Measurements from ENCODE around the gene TYW1.
A peak's percentile ranks its signal among the peaks of the same experiment; 100 is the strongest.
"Not testable (repeated sequence)": the region's sequence is repeated elsewhere in the genome, so short reads cannot be mapped to it uniquely, and the experiment has no call there.

TYW1 gene

DNA sequence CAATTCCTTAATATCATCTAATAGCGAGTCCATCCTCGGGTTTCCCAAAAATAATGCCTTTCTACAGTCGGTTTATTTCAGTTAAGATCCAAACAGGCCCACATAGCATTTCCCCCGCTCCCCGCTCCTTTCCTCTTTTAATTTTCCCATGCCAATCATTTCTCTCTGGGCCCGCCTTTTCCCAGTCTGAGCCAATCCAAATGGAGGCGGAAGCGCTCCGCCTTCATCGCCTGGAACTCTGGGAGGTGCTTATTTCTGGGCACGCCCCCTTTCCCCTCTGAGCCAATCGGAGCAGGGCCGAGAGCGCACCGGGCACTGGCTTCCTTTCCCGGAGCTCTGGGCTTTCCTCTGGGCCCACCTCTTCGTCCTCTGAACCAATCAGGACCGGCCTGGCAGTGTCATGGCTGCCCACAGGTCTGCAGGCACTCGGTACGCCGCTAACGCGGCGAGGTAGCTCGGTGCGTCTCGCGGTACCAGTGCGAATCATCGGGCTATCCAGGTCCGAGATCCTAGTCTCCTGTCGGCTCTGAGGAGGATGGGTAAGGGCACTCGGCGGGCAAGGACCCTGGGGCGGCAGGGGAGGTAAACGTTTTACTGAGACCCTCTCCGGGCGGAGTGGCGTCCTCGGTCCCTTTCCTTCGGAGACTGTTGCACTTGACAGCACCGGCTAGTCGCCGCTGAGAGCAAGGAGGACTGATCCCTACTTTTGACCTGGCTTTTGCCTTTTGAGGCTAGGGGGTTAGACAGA is at the start of gene TYW1:
Gene TYW1, plus strand, starts transcription at position 390 of the 748 bp plus-strand sequence. Its CDS starts 146 bp downstream, at position 536.
- DNase-seq (ENCODE audit: low read depth) = peak; percentile 94

DNA sequence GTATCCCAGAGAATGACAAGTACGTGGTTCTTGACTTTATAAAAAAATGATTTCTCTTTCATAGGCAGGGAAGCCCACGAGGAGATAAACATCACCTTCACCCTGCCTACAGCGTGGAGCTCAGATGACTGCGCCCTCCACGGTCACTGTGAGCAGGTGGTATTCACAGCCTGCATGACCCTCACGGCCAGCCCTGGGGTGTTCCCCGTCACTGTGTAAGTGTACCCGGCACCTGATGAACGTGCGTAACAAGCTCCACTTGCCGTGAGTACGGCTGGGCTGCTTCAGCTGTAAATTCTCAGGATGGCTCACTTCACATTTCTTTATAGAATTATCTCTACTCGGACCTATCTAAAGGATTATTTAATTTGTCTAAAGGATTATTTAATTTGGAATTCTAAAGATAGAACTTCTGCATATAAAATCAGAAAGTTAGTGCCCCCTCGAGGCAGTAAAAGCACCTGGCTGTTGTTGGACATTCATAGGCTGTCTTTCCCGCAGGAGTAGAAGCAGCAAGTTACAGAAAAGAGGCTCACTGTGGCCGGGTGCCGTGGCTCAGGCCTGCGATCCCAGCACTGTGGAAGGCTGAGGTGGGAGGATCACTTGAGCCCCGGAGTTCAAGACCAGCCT is 48.0 kb upstream of the TYW1 start:
- no peak for DNase-seq (ENCODE audit: low read depth)

DNA sequence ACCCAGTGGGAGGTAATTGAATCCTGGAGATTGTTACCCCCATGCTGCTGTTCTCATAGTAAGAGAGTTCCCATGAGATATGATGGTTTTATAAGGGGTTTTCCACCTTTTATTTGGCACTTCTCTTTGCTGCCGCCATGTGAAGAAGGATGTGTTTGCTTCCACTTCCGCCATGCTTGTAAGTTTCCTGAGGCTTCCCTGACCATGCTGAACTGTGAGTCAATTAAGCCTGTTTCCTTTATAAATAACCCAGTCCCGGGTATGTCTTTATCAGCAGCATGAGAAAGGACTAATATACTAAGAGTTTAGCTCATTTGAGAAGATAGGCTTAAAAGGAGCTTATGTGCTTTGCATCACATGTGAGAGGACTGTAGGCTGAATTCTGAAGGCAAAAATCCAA is 46.3 kb upstream of the TYW1 start:
- no peak for DNase-seq (ENCODE audit: low read depth)

- no peak for DNase-seq (ENCODE audit: low read depth)
These were observed 45.9 kb upstream of the TYW1 start for GRCh38 chr7:66950763-66951162.

- DNase-seq (ENCODE audit: low read depth) = no peak
These were observed 44.1 kb upstream of the TYW1 start for GRCh38 chr7:66952343-66953043.

GRCh38 chr7:66953044-66953427 is 43.6 kb upstream of the TYW1 start:
- no peak for DNase-seq (ENCODE audit: low read depth)

- DNase-seq (ENCODE audit: low read depth) = no peak
These were observed 38.9 kb upstream of the TYW1 start for GRCh38 chr7:66957595-66958290.

- no peak for DNase-seq (ENCODE audit: low read depth)
These were observed 37.9 kb upstream of the TYW1 start for GRCh38 chr7:66958538-66959350.

- no peak for DNase-seq (ENCODE audit: low read depth)
These were observed 36.4 kb upstream of the TYW1 start for GRCh38 chr7:66960192-66960591.

GRCh38 chr7:66961096-66961495 is 35.5 kb upstream of the TYW1 start:
- no peak for DNase-seq (ENCODE audit: low read depth)

DNA sequence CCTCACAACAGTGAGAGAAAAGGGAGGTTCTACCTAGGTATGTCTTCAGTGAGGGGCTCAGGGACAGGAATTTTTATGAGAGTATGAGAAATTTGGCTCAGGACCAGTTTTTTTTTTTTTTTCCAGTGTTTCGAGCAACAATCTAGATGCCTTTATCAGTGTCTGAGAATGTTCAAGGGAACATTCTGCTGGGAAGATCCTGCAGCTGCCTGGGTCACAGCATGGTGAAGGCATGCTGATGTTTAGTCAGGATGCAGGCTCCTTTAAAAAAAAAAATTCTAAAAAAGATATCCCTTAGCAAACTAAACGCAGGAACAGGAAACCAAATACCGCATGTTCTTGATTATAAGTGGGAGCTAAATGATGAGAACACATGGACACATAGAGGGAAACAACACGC is 32.2 kb upstream of the TYW1 start:
- no peak for DNase-seq (ENCODE audit: low read depth)

GRCh38 chr7:66967029-66967428 is 29.6 kb upstream of the TYW1 start:
- no peak for DNase-seq (ENCODE audit: low read depth)

DNA sequence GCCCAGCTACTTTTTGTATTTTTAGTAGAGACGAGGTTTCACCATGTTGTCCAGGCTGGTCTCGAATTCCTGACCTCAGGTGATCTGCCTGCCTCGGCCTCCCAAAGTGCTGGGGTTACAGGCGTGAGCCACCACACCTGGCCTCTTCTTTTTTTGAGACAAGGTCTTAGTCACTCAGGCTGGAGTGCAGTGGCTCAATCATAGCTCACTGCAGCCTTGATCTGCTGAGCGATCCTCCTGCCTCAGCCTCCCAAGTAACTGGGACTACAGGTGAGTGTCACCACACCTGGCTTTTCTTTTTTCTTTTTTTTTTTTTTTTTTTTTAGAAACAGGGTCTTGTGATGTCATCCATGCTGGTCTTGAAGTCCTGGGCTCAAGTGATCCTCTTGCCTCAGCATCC is 27.6 kb upstream of the TYW1 start:
- DNase-seq (ENCODE audit: low read depth) = not testable (repeated sequence)

- no peak for DNase-seq (ENCODE audit: low read depth)
These were observed 26.3 kb upstream of the TYW1 start for GRCh38 chr7:66970310-66970709.

- DNase-seq (ENCODE audit: low read depth) = no peak
These were observed 21.5 kb upstream of the TYW1 start for GRCh38 chr7:66974986-66975590.

- not testable (repeated sequence) for DNase-seq (ENCODE audit: low read depth)
These were observed 18.3 kb upstream of the TYW1 start for GRCh38 chr7:66978312-66978711.

GRCh38 chr7:66979013-66979412 is 17.6 kb upstream of the TYW1 start:
- not testable (repeated sequence) for DNase-seq (ENCODE audit: low read depth)

DNA sequence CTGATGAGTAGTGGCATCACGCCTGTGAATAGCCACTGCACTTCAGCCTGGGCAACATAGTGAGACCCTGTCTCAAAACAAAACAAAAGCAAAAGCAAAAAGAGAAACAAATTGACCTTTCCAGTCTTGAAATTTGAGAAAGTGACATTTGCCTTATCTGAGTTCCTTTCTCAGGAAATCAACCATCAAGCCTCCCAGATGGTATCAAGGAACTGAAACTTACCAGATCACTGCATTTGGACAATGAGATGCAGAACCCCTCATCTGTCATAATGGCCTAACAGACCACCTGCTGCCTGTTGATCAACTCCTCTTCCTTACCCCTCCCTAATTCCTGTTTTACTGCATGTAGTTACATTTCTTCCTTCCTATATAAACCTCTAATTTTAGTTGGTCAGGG is 16.3 kb upstream of the TYW1 start:
- not testable (repeated sequence) for DNase-seq (ENCODE audit: low read depth)

- DNase-seq (ENCODE audit: low read depth) = not testable (repeated sequence)
These were observed 7.1 kb upstream of the TYW1 start for GRCh38 chr7:66989552-66989951.

DNA sequence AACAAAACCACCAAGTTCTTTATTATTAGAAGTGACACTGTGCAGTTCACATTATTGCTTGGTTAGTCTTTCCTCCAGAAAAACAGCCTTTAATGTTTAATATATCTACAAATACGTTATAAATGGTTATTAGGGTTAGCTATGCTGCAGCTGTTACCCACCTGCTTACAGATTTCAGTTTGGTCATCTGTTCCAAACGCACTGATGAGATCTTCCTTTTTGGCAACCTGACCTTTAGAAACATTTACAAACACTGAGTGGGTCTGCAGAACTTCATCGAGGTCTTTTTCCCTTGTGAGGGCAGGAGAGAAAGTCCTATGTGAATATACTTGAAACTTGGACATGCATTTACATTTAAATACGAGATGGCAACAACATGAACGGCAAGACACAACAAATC is 2.6 kb upstream of the TYW1 start:
- not testable (repeated sequence) for DNase-seq (ENCODE audit: low read depth)

- peak; percentile 19 for DNase-seq (ENCODE audit: low read depth)
These were observed 2.0 kb upstream of the TYW1 start for GRCh38 chr7:66994691-66995049.

Measured in stimulated activated CD8-positive, alpha-beta memory T cell treated with anti-CD3 and anti-CD28 coated beads, Interleukin-12 subunit alpha, Interleukin-12 subunit beta, amount 100 ng/mL, for 4 hours (primary cell).